ENCODE results near the gene CYB5B. TPM values are rescaled to one million over a fixed set of nuclear protein-coding genes. Genes with fewer than 3 reads are reported as not detected.

CYB5B gene
- total RNA-seq, 1 experiment from 2014 or later, result 355 TPM

DNA sequence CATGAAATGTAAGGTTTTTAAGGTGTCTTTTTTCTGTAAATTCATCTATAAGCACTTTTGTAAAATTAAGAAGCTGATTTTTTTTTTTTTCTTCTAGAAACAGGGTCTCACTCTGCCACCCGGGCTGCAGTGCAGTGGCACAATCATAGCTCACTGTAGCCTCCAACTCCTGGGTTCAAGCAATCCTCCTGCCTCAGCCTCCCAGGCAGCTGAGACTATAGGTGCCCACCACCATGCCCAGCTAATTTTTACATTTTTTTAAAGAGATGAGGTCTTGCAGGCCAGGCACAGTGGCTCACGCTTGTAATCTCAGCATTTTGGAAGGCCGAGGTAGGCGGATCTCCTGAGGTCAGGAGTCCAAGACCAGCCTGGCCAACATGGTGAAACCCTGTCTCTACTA, 4.5 kb upstream of the CYB5B start:
- H3K36me3 ChIP-seq (ENCODE audit: control insufficient read depth, insufficient read depth, low read length), result no peaks in the 10 kb centered on the region
- no peaks in the 10 kb centered on the region for H3K27me3 Mint-ChIP-seq (ENCODE audit: insufficient read depth, unreplicated experiment)
- H3K9me3 Mint-ChIP-seq (ENCODE audit: unreplicated experiment), result no peaks in the 10 kb centered on the region
- H3K36me3 Mint-ChIP-seq (ENCODE audit: insufficient read depth, unreplicated experiment), result peaks cover 13% of the 10 kb centered on the region
- ChIA-PET CTCF (no interaction called here), POLR2A (interaction anchor here (0.7 kb wide), 2 partner anchors 60 to 94 kb away, joined by 3 to 4 read pairs; no protein-coding TSS in a partner anchor)
- H3K9me3 ChIP-seq, result no peaks in the 10 kb centered on the region
- H3K4me1 Mint-ChIP-seq (ENCODE audit: low read depth, unreplicated experiment), result peaks cover 15% of the 10 kb centered on the region
- H3K27ac Mint-ChIP-seq (ENCODE audit: unreplicated experiment), result no peak overlapping the region
- no peaks in the 10 kb centered on the region for H3K27me3 ChIP-seq (replicated peaks; ENCODE audit: control insufficient read depth, insufficient read depth, low read length)
- TF ChIP-seq, protein P1, sequence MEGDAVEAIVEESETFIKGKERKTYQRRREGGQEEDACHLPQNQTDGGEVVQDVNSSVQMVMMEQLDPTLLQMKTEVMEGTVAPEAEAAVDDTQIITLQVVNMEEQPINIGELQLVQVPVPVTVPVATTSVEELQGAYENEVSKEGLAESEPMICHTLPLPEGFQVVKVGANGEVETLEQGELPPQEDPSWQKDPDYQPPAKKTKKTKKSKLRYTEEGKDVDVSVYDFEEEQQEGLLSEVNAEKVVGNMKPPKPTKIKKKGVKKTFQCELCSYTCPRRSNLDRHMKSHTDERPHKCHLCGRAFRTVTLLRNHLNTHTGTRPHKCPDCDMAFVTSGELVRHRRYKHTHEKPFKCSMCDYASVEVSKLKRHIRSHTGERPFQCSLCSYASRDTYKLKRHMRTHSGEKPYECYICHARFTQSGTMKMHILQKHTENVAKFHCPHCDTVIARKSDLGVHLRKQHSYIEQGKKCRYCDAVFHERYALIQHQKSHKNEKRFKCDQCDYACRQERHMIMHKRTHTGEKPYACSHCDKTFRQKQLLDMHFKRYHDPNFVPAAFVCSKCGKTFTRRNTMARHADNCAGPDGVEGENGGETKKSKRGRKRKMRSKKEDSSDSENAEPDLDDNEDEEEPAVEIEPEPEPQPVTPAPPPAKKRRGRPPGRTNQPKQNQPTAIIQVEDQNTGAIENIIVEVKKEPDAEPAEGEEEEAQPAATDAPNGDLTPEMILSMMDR (IDR thresholded peaks at IDR 0.05; ENCODE audit: insufficient read depth in 1 of 2, low read depth in 1 of 2, low read length in 1 of 2, severe bottlenecking in 1 of 2, unreplicated experiment in 1 of 2), result no peak
- H3K4me3 ChIP-seq (ENCODE audit: low read depth, low read length), result no peak overlapping the region
- DNase-seq, result no peak
- peaks cover 41% of the 10 kb centered on the region for H3K4me1 ChIP-seq
- no peak overlapping the region for H3K4me3 Mint-ChIP-seq (ENCODE audit: unreplicated experiment)
- intact Hi-C loops (cut with micrococcal nuclease; ENCODE audit: unreplicated experiment), result no loop called here
- BruUV-seq (replicated peaks), result no TSS peak

DNA sequence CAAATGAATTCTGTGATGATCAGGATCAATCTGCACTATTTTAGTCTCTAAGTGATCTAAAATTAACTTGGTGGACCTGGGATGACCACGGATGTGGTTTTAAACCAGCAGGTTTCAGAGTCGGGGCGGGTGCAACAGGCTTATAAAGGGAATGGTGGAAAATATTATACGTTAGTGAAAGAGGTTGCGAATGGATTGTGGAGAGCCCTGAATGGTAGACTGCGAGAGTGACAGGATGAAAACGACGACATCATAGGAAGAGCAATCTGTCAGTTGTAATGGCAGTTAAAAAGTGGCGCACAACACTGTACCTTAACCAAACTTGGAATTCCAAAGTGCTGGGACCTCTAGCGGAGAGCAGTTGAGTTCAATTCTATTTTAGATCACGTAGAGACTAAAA, 1.2 kb upstream of the CYB5B start:
- peak overlapping the region; percentile 4 for H3K27ac Mint-ChIP-seq (ENCODE audit: unreplicated experiment)

DNA sequence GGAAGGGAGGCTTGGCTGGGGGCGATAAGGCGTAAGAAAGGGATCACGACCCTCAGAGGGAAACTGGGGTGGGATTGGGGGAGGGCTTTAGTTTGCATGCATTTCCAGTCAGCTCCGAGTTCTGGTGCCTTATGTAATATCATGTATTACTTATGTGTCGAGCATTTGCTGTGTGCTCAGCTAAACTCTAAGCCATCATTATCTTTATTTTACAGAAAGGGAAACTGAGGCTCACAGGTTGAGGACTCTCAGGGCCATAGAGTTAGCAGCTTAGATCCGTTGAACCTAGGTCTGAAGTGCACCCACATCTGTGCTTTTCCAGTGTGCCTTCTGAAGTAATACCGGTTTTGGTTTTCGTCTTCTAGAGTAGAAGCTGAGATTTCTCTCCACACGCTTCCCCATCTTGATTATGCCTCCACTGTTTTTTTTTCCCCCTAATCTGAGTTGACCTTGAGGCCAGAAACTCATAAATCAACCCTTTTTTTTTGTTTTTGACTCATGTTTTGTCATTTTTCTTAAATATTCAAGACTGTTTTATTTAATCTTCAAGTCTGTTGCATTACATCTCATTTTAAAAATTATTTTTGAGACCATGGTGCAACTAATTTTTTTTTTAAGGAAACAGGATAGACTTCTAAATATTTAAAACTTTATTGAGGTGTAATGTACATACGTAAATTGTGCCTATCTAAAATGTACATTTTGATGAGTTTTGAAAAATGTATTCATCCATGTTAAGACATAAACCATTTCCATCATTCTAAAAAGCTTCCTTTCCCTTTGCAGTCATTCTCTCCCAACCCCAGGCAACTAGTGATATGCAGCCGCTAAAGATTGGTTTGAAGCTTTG, 741 bp downstream of the CYB5B start:
- Mint-ChIP-seq H3K27me3 (ENCODE audit: insufficient read depth, unreplicated experiment) (no peaks in the 10 kb centered on the region), H3K27ac (ENCODE audit: unreplicated experiment) (peak overlapping the region; percentile 93), H3K4me3 (ENCODE audit: unreplicated experiment) (peak overlapping the region; percentile 91), H3K9me3 (ENCODE audit: unreplicated experiment) (peaks cover 15% of the 10 kb centered on the region), H3K36me3 (ENCODE audit: insufficient read depth, unreplicated experiment) (peaks cover 65% of the 10 kb centered on the region), H3K4me1 (ENCODE audit: low read depth, unreplicated experiment) (peaks cover 17% of the 10 kb centered on the region)
- Histone ChIP-seq H3K4me1 (peaks cover 14% of the 10 kb centered on the region), H3K27me3 (replicated peaks; ENCODE audit: control insufficient read depth, insufficient read depth, low read length) (no peaks in the 10 kb centered on the region), H3K4me3 (ENCODE audit: low read depth, low read length) (peak overlapping the region; percentile 96), H3K36me3 (ENCODE audit: control insufficient read depth, insufficient read depth, low read length) (peaks cover 5% of the 10 kb centered on the region), H3K9me3 (no peaks in the 10 kb centered on the region)
- DNase-seq, result no peak
- ChIA-PET CTCF (interaction anchor here (1.1 to 2.6 kb wide), 4 partner anchors 21 to 29 kb away, joined by 3 to 13 read pairs (median 6); no protein-coding TSS in a partner anchor), POLR2A (interaction anchor here (0.7 to 1.6 kb wide), 6 partner anchors 10 to 142 kb away, joined by 3 to 9 read pairs (median 4); no protein-coding TSS in a partner anchor)
- BruUV-seq (replicated peaks), result TSS peak; percentile 61
- intact Hi-C loops (cut with micrococcal nuclease; ENCODE audit: unreplicated experiment), result loop anchor here (1.0 kb wide), 4 partner anchors 15 to 40 kb away; no protein-coding TSS in a partner anchor
- TF ChIP-seq, protein P1 (IDR thresholded peaks at IDR 0.05; ENCODE audit: insufficient read depth in 1 of 2, low read depth in 1 of 2, low read length in 1 of 2, severe bottlenecking in 1 of 2, unreplicated experiment in 1 of 2), result no peak

More for the DNA sequence above, 1.2 kb upstream of the CYB5B start:
- Mint-ChIP-seq H3K27me3 (ENCODE audit: insufficient read depth, unreplicated experiment) (no peaks in the 10 kb centered on the region), H3K9me3 (ENCODE audit: unreplicated experiment) (peaks cover 2% of the 10 kb centered on the region), H3K4me1 (ENCODE audit: low read depth, unreplicated experiment) (peaks cover 11% of the 10 kb centered on the region), H3K36me3 (ENCODE audit: insufficient read depth, unreplicated experiment) (peaks cover 45% of the 10 kb centered on the region), H3K4me3 (ENCODE audit: unreplicated experiment) (peak overlapping the region; percentile 1)
- H3K27me3 ChIP-seq (replicated peaks; ENCODE audit: control insufficient read depth, insufficient read depth, low read length), result no peaks in the 10 kb centered on the region
- no peaks in the 10 kb centered on the region for H3K9me3 ChIP-seq
- intact Hi-C loops (cut with micrococcal nuclease; ENCODE audit: unreplicated experiment), result no loop called here
- BruUV-seq (replicated peaks), result no TSS peak
- CTCF ChIA-PET, result no interaction called here
- H3K4me1 ChIP-seq, result peaks cover 20% of the 10 kb centered on the region
- TF ChIP-seq, protein P1 (IDR thresholded peaks at IDR 0.05; ENCODE audit: insufficient read depth in 1 of 2, low read depth in 1 of 2, low read length in 1 of 2, severe bottlenecking in 1 of 2, unreplicated experiment in 1 of 2), result no peak
- peaks cover 2% of the 10 kb centered on the region; the same call in 1 of the 2 replicates for H3K36me3 ChIP-seq (ENCODE audit: control insufficient read depth, insufficient read depth, low read length)
- no peak overlapping the region for H3K4me3 ChIP-seq (ENCODE audit: low read depth, low read length)
- POLR2A ChIA-PET, result no interaction called here
- DNase-seq, result no peak
